Measurements from ENCODE around the gene CTXN3. TPM values are rescaled to one million over a fixed set of nuclear protein-coding genes. Genes with fewer than 3 reads are reported as not detected.

CTXN3 gene
- polyA plus RNA-seq, 1 experiment: not detected

GRCh38 chr5:127602481-127602880 lies 46.4 kb upstream of the CTXN3 start:
- Histone ChIP-seq H3K36me3 (ENCODE audit: control insufficient read depth, insufficient read depth, low read length) (no peaks in the 10 kb centered on the region), H3K4me3 (ENCODE audit: low read depth, low read length) (no peak overlapping the region), H3K27me3 (ENCODE audit: control insufficient read depth, insufficient read depth, low read length) (no peaks in the 10 kb centered on the region)
- no peak for TF ChIP-seq CTCF (IDR thresholded peaks at IDR 0.05; ENCODE audit: insufficient read depth, low read depth, low read length)
- no peak for DNase-seq (ENCODE audit: low read depth)
- ChIA-PET POLR2A (no interaction called here), CTCF (interaction anchor here (0.6 kb wide), 1 partner anchor 71 kb away, joined by 4 read pairs; no protein-coding TSS in a partner anchor)

GRCh38 chr5:127602896-127603844 lies 45.7 kb upstream of the CTXN3 start:
- Histone ChIP-seq H3K36me3 (ENCODE audit: control insufficient read depth, insufficient read depth, low read length) (no peaks in the 10 kb centered on the region), H3K27me3 (ENCODE audit: control insufficient read depth, insufficient read depth, low read length) (no peaks in the 10 kb centered on the region), H3K4me3 (ENCODE audit: low read depth, low read length) (no peak overlapping the region)
- TF ChIP-seq CTCF (IDR thresholded peaks at IDR 0.05; ENCODE audit: insufficient read depth, low read depth, low read length): no peak
- ChIA-PET POLR2A (no interaction called here), CTCF (interaction anchor here (0.9 kb wide), 1 partner anchor 35 kb away, joined by 3 read pairs; no protein-coding TSS in a partner anchor)
- no peak for DNase-seq (ENCODE audit: low read depth)

- H3K27me3 ChIP-seq (ENCODE audit: control insufficient read depth, insufficient read depth, low read length): no peaks in the 10 kb centered on the region
- H3K36me3 ChIP-seq (ENCODE audit: control insufficient read depth, insufficient read depth, low read length): no peaks in the 10 kb centered on the region
- DNase-seq (ENCODE audit: low read depth): no peak
- ChIA-PET CTCF (no interaction called here), POLR2A (no interaction called here)
- no peak for TF ChIP-seq CTCF (IDR thresholded peaks at IDR 0.05; ENCODE audit: insufficient read depth, low read depth, low read length)
- H3K4me3 ChIP-seq (ENCODE audit: low read depth, low read length): no peak overlapping the region
These were observed 40.7 kb upstream of the CTXN3 start for GRCh38 chr5:127608077-127608660.

- DNase-seq (ENCODE audit: low read depth): no peak
- ChIA-PET POLR2A (no interaction called here), CTCF (no interaction called here)
- Histone ChIP-seq H3K27me3 (ENCODE audit: control insufficient read depth, insufficient read depth, low read length) (no peaks in the 10 kb centered on the region), H3K4me3 (ENCODE audit: low read depth, low read length) (no peak overlapping the region), H3K36me3 (ENCODE audit: control insufficient read depth, insufficient read depth, low read length) (no peaks in the 10 kb centered on the region)
- no peak for TF ChIP-seq CTCF (IDR thresholded peaks at IDR 0.05; ENCODE audit: insufficient read depth, low read depth, low read length)
These were observed 39.9 kb upstream of the CTXN3 start for GRCh38 chr5:127609011-127609410.

- no peak for DNase-seq (ENCODE audit: low read depth)
- CTCF ChIA-PET: no interaction called here
- no peak for TF ChIP-seq CTCF (IDR thresholded peaks at IDR 0.05; ENCODE audit: insufficient read depth, low read depth, low read length)
- no peaks in the 10 kb centered on the region for H3K36me3 ChIP-seq (ENCODE audit: control insufficient read depth, insufficient read depth, low read length)
- POLR2A ChIA-PET: no interaction called here
- H3K4me3 ChIP-seq (ENCODE audit: low read depth, low read length): no peak overlapping the region
- H3K27me3 ChIP-seq (ENCODE audit: control insufficient read depth, insufficient read depth, low read length): no peaks in the 10 kb centered on the region
These were observed 38.9 kb upstream of the CTXN3 start for GRCh38 chr5:127609957-127610356.
